ENCODE measurements around the gene OR9A4. TPM values are rescaled to one million over a fixed set of nuclear protein-coding genes. Genes with fewer than 3 reads are reported as not detected.
"Not testable (repeated sequence)": the region's sequence is repeated elsewhere in the genome, so short reads cannot be mapped to it uniquely, and the experiment has no call there.

The OR9A4 gene
- total RNA-seq, 4 donors from 2014 or later: 0.21 to 0.49 TPM; not detected in 2

DNA sequence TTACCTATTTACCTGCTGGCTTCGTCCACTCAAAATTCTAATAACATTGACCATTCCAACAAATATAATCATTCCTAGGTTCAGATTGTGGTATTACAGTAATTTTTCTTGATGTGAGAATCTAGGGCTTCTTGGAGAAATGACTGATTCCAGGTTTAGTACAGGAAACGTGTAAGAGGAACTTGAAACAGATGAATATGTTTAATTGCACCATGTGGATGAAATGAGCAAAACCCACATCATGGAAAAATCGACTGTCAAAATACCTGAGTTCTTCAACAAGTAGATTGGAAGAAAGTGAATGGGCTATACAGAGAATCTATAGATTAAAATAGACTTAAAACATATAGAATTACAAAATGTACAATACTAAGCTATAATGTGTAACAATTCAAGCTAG lies 24.9 kb upstream of the OR9A4 start:
- Histone ChIP-seq H3K4me1 (no peaks in the 10 kb centered on the region), H3K9me3 (peaks cover 0 to 2% of the 10 kb centered on the region in 2 donors), H3K27me3 (no peaks in the 10 kb centered on the region), H3K27ac (no peak overlapping the region), H3K36me3 (no peaks in the 10 kb centered on the region), H3K4me3 (no peak overlapping the region)
- no peak for DNase-seq
- intact Hi-C loops (cut with DNase I; ENCODE audit: low total_unique reads): no loop called here
- TF ChIP-seq POLR2A (IDR thresholded peaks at IDR 0.05): no peak
- no peak for TF ChIP-seq CTCF (IDR thresholded peaks at IDR 0.05)

DNA sequence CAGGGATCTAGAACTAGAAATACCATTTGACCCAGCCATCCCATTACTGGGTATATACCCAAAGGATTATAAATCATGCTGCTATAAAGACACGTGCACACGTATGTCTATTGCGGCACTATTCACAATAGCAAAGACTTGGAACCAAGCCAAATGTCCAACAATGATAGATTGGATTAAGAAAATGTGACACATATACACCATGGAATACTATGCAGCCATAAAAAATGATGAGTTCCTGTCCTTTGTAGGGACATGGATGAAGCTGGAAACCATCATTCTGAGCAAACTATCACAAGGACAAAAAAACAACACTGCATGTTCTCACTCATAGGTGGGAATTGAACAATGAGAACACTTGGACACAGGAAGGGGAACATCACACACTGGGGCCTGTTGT lies 16.8 kb upstream of the OR9A4 start:
- intact Hi-C loops (cut with DNase I; ENCODE audit: low total_unique reads); H3K36me3 ChIP-seq; H3K9me3 ChIP-seq; H3K27ac ChIP-seq; H3K27me3 ChIP-seq; H3K4me3 ChIP-seq; H3K4me1 ChIP-seq; DNase-seq: not testable (repeated sequence)

GRCh38 chr7:141906285-141906684 lies 9.9 kb upstream of the OR9A4 start:
- no peak for DNase-seq
- no peak overlapping the region for H3K4me3 ChIP-seq
- intact Hi-C loops (cut with DNase I; ENCODE audit: low total_unique reads): no loop called here
- H3K27me3 ChIP-seq: no peaks in the 10 kb centered on the region
- H3K27ac ChIP-seq: no peak overlapping the region
- TF ChIP-seq CTCF (IDR thresholded peaks at IDR 0.05) (no peak), POLR2A (IDR thresholded peaks at IDR 0.05) (no peak)
- H3K36me3 ChIP-seq: no peaks in the 10 kb centered on the region
- no peaks in the 10 kb centered on the region for H3K9me3 ChIP-seq
- no peaks in the 10 kb centered on the region for H3K4me1 ChIP-seq

DNA sequence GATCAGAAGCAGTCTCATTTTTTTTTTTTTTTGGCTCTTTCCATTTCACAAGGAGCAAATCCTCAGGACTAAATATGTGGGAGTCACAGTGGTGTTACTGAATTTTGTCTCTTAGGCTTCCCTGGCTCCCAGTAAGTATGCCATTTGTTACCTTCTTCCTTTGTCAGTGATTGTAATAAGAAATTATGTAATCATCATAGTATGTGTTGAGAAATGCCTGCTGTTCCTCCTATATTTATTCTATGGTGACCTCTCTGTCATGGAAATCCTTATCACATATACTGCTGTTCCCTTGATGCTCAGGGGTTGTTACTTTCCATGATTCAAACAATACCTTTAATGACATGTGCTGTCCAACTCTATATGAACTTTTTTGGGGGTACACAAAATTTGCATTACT lies 4.8 kb upstream of the OR9A4 start:
- TF ChIP-seq CTCF (IDR thresholded peaks at IDR 0.05) (no peak), POLR2A (IDR thresholded peaks at IDR 0.05) (no peak)
- no peak for DNase-seq
- Histone ChIP-seq H3K27me3 (no peaks in the 10 kb centered on the region), H3K27ac (no peak overlapping the region), H3K4me3 (no peak overlapping the region), H3K4me1 (no peaks in the 10 kb centered on the region), H3K36me3 (no peaks in the 10 kb centered on the region), H3K9me3 (no peaks in the 10 kb centered on the region)
- intact Hi-C loops (cut with DNase I; ENCODE audit: low total_unique reads): no loop called here

DNA sequence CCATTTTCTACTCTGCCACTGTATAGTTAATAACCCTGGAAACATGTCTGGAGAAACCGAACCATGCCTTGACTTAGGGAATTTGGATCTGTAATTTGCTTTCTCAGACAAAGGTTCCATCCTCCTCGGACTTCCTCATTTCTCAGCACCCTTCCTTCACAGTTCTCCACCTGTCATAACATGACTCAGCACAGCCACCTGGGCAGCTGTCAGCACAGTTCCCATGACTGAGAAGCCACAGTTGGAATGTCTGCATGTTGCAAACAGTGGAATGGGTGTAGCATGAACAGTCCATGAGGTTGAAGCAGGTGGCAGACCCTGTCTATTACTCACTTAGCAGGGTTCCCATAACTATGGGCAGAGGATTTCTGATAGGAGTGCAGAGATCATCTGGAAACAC lies 634 bp upstream of the OR9A4 start:
- intact Hi-C loops (cut with DNase I; ENCODE audit: low total_unique reads): no loop called here
- no peaks in the 10 kb centered on the region for H3K4me1 ChIP-seq
- no peak overlapping the region for H3K27ac ChIP-seq
- H3K27me3 ChIP-seq: no peaks in the 10 kb centered on the region
- TF ChIP-seq CTCF (IDR thresholded peaks at IDR 0.05) (no peak), POLR2A (IDR thresholded peaks at IDR 0.05) (no peak)
- no peak for DNase-seq
- no peaks in the 10 kb centered on the region for H3K36me3 ChIP-seq
- H3K4me3 ChIP-seq: no peak overlapping the region
- no peaks in the 10 kb centered on the region for H3K9me3 ChIP-seq

GRCh38 chr7:141920281-141920680 lies 4.1 kb downstream of the OR9A4 start:
- H3K27ac ChIP-seq: no peak overlapping the region
- H3K4me1 ChIP-seq: no peaks in the 10 kb centered on the region
- TF ChIP-seq POLR2A (IDR thresholded peaks at IDR 0.05) (no peak), CTCF (IDR thresholded peaks at IDR 0.05) (no peak)

More at GRCh38 chr7:141920281-141920680, 4.1 kb downstream of the OR9A4 start:
- Histone ChIP-seq H3K36me3 (no peaks in the 10 kb centered on the region), H3K9me3 (no peaks in the 10 kb centered on the region), H3K4me3 (no peak overlapping the region), H3K27me3 (no peaks in the 10 kb centered on the region)
- no peak for DNase-seq
- intact Hi-C loops (cut with DNase I; ENCODE audit: low total_unique reads): no loop called here

All from uterus (tissue), 4 donors.